Breast epithelium (tissue), 3 donors: ENCODE results near the gene ANO8.
A peak's percentile ranks its signal among the peaks of the same experiment; 100 is the strongest.

Experiments
- CTCF ChIP-seq, 3 donors: fragments of 450-650 bp; IDR thresholded peaks; one replicate each; pipeline ENCODE4 v1.5.1; 2016 to 2017; ENCODE audit warnings: antibody characterized with exemption in 3 of 3, mild to moderate bottlenecking in 3 of 3, moderate library complexity in 3 of 3
- POLR2A ChIP-seq: fragments of 450-650 bp; IDR thresholded peaks from one replicate; pipeline ENCODE4 v1.6.1; 2016; ENCODE audit warnings: antibody characterized with exemption, mild to moderate bottlenecking, moderate library complexity
- POLR2AphosphoS5 ChIP-seq, 3 donors: sonication (generic); formaldehyde crosslinking; IDR thresholded peaks; one replicate each; pipeline ENCODE4 v1.6.1; 2017; ENCODE audit warnings: antibody characterized with exemption in 3 of 3

- TF ChIP-seq CTCF (IDR thresholded peaks at IDR 0.05) (no peak), POLR2AphosphoS5 (IDR thresholded peaks at IDR 0.05) (peak; percentile 45 to 78 (median 75)), POLR2A (no peak)
Measured at GRCh38 chr19:17348700-17349099, 14.0 kb upstream of the ANO8 start.
